Fibroblast of lung (primary cell): ENCODE measurements around the gene STON2.

Experiments used
- CTCF ChIP-seq, 2 donors: IDR thresholded peaks in 1 of 2; conservative IDR thresholded peaks in 1 of 2; 1 replicate in 1 of 2; 2 replicates in 1 of 2; pipeline ENCODE4 v1.5.1; 2011 to 2012; ENCODE audit warnings: low read length in 2 of 2, control low read depth in 1 of 2, inconsistent platforms in 1 of 2, low read depth in 1 of 2, mild to moderate bottlenecking in 1 of 2
- EZH2 ChIP-seq: IDR thresholded peaks from 2 replicates; pipeline ENCODE4 v1.5.1; 2012; ENCODE audit warnings: low read length, control low read depth, mild to moderate bottlenecking; ENCODE audit errors: missing control alignments

GRCh38 chr14:81363746-81364378 lies 36.3 kb downstream of the STON2 start:
- TF ChIP-seq EZH2 (no peak), CTCF (conservative IDR thresholded peaks at IDR 0.05 in 1 of 2, IDR thresholded peaks at IDR 0.05 in 1 of 2; ENCODE audit: low read depth in 1 of 2, low read length in 2 of 2) (no peak)
